Measurements from ENCODE around the gene GALNT18.

- TF ChIP-seq CTCF (conservative IDR thresholded peaks at IDR 0.05; ENCODE audit: low read length) (no peak), EZH2phosphoT487 (IDR thresholded peaks at IDR 0.05; ENCODE audit: borderline replicate concordance, low read depth, low read length) (no peak)
These were observed 116.6 kb downstream of the GALNT18 start for GRCh38 chr11:11505190-11505589.

All from OCI-LY7 (cell line).